ENCODE results near the gene LRRN2.
A peak's percentile ranks its signal among the peaks of the same experiment; 100 is the strongest.

Gene LRRN2

DNA sequence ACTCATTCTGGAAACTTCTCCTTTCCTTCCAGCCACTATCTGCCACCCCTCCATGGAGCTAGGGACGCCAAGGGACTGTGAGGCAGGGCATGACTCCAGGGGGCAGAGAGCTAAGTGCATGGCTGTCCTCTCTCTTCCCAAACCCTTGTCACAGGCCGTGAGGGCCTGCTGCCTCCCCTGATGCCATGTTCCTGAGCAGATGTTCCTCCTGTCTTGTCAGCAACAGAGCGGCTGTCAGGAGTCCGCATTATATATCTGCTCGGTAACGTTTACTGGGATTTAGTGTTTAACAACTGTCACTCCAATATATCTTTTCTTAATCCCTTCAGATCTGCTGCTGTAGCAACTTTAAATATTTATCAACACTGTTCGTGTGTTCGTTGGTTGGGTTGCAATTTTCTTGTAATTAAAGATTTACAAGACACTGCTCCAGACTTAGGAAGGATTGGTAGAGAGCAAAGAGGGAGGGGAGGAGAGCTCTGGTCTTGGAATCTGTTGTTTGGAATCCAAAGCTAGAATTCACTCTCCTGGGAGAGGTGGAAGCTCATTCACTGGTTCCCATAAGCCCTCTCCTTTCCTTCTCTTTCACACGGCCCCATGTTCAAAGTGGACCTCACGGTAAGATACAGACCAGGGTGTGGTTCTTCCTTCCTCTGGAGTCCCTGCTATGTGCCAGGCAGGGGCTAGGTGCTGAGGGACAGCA, 93.1 kb downstream of the LRRN2 start:
- no peak for DNase-seq

DNA sequence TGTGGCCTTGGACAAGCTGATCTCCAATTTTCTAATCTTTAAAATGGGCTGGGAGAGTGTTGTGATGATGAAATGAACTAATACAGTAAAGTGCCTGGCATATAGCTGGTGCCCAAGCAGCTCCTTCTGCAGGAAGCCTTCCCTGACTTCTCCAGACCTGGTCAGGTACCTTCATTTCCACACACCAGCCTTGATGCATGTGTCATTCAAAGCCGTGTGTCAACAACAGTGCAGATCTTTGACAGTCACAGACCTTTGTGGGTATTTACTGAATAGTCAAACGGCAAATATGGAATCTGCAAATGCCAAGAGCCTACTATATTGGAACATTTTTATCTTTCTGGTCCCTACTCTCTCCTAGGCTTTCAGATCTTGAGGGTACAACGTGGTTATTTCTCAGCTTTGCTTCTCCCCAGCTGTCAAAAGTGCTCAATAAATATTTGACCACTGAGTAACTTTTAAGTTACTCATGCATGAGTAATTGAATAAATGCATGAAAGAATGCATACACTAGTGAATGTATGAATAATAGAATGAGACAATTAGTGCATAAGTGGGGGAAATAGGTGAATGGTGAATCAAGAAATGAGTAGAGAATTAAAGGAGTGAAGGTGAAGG, 94.0 kb downstream of the LRRN2 start:
- peak; percentile 82 for DNase-seq

DNA sequence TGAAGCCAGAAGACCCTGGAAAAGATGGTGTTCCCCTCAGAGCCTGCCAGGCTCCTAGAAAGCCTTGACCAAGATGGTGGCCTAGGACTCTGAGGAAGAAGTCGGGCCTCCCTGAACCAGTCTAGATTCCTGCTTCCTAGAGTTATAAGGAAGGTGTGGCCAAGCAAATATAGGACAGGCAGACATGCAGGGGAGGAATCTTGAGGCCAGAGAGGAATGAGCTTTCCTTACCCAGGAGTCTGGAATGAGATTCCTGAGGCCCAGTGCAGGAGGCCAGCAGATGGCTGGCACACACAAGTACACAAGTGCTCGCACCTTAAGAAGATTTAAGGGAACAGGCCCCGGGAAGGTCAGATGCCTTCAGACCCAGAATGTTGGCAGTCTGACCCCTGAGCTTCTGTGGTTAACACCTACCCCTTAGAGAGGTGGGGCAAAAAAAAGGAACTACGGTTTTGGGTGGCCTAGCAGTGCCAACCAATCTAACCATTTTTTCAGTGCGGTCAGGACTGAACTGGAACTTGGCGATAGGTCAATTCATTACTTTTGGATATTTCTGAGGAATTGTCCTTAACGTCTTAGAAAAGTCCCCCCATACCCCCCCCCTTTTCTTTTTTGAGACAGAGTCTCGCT, 96.0 kb downstream of the LRRN2 start:
- DNase-seq = no peak

DNA sequence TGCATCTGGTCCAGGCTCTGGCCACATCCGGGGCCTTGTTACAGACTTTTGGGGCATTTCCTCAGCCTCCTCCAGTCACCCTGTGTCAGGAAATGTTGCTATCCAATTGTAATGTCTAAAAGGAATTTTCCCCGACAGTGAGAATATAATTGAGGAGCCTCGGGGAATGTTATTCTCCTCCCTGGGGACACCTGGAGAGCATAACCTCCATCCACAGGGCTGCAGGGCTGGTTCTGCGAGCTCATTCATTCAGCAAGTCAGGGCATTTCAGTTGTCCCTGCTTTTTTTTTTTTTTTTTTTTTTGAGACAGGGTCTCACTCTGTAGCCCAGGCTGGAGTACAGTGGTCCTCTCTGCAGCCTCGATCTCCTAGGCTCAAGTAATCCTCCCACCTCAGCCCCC, 96.7 kb downstream of the LRRN2 start:
- no peak for DNase-seq

DNA sequence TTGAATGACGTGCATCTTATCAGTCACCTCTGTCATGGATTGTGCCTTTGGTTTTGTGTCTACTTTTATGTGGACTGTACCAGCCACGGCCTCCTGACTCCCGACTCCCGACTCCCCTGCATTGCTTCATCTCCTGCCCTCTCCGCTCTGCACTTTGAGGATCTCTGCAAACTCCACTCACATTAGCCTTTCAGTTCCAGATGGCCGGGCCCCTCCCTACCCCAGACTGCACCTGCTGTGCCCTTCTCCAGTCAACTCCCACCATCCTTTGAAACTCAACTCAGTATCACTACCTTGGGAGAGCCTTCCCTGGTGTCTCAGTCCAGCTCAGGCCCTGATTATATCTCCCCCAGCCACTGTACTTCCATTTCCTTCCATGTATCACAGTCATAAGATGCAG, 97.9 kb downstream of the LRRN2 start:
- DNase-seq = no peak

DNA sequence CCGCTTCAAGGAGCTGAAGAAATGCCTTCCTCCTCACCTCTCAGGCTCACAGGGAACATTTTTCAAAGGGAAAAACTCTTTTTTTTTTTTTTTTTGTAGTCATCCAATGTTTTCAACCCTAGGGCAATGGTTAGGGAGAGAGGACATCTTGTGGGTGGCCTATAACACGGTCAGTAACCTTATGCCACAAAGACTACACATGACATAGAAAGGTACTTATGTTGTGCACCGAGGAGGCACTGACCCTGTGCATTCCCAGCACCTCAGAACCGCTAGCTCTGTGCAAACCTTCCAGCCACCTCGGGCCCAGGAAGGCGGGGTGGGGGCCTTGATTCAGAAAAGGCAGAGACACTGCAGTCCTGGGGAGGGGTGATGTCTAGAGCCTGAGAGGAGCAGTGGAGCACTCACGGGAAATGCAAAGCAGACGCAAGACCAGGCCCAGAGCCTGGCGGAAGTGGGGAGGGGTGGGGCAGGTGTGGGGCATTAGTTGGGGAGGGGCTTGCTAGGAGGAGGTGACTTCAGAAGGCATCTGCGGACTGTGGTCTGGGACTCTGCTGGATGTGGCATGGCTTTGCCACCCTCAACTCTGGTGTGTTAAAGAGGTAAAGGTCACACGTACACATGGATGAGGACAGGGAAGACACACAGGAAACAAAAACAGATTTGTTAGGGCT, 100.7 kb downstream of the LRRN2 start:
- DNase-seq = no peak

DNA sequence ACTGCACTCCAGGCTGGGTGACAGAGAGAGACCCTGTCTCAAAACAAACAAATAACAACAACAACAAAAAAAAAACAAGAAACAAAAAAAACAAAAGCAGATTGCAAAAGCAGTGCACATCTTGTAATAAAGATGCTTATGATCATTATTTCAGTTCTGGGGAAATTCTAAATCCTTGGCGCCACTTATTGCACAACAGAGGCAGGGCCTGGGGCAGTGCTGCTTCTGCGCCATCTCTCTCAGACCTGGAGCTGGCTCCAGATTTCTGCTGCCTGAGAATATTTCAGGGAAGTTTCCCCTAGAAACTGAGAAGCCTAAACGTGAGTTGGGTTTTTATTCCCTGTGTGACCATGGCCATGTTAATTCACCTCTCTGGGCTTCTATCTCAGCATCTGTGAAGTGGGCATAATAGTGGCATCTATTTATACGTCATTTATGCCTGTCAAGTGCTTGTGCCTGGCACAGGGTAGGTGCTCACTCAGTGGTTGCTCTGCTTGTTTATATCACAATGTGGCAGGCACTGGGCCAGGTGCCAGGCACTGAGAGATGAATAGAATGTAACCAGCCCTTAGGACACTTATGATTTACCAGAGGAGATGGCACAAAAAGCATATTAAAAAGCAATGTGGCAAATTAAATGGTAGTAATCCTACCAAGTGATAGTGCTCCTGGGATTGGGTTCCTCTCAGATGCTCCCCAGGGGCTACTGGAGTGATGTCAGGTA, 101.5 kb downstream of the LRRN2 start:
- DNase-seq = no peak

DNA sequence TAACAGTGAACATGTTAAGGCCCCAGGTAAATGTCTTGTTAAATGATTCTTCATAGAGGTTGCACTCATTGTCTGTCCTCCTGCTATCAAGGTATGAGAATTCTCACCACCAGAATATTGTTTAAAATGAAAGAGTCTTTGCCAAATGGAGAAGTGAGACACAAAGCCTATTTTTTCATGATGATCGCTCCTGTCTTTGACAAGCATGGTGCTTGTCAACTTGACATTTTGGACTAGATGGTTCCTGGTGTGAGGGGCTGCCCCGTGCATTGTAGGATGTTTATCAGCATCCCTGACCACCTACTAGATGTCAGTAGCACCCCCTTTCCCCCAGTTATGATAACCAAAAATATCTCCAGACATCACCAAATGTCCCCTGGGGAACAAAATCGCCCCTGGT, 103.8 kb downstream of the LRRN2 start:
- no peak for DNase-seq

DNA sequence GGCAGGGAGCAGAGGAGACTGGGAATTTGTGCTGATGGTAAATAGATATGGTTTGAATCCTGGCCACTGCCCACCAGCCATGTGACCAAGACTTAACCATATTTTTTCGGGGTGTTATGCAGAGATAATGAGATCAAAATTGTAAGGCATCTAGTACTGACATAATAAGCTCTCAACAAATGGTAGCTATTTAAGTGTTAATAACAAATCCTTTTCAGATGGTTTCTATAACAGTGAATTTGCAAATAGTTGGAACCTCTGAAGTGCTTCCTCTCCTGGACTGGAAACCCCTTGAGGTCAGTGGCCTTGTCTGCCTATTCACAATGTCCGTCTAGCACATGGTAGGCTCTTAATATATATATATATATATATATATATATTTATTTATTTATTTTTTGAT, 104.7 kb downstream of the LRRN2 start:
- DNase-seq = no peak

DNA sequence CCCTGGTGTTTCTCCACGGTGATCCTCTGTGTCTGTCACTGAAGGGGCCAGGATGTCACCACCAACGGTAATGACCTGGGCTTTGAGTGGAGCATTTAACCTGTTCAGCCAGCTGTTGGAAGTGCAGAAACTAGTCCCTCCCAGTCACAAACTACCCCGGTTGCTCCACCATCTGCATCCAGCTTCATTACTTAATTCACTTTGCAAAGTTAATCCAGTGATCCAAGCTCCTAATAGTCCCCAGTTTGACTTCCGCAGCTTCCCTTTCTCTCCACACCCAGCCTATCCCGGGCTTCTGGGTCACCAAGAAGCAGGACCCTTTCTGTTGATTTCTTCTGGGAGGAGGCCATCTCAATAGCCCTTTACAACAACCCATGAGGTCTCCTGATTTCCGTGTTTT, 105.9 kb downstream of the LRRN2 start:
- no peak for DNase-seq

DNA sequence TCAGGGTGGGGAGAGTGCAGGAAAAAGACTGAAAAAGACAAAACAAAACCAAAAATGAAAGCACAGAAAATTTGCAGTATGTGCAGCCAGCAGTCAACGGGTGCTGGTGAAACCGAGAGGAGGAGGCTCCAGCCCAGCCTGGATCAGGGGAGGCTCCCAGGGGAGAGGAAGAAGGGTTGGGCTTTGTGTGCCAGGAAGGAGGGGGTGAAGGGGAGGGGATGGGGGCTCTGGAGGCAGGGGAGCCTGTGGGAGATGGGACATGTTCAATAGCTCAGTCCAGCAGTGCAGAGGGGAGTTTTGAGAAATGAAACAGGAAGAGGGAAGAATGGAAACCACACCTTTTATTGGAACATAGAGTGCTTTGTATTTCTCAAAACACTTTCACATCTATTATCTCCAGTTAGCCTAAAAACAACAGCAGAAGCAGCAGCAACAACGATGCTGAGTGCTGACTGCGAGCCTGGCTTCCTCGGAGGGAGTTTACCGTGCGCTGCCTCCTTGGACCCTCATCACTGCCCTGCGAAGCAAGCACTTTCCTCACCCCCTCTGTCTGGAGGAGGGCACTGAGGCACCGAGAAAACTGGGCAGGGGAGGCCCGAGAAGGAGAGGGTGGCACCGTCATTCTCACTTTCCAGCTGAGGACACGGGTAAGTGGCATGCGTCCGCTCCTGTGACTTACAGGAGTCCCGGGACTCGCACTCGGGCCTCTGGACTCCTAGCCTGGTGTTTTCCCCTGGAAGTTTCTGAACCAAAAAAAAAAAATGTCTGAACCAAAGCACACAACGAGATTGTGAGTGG, 106.5 kb downstream of the LRRN2 start:
- no peak for DNase-seq

DNA sequence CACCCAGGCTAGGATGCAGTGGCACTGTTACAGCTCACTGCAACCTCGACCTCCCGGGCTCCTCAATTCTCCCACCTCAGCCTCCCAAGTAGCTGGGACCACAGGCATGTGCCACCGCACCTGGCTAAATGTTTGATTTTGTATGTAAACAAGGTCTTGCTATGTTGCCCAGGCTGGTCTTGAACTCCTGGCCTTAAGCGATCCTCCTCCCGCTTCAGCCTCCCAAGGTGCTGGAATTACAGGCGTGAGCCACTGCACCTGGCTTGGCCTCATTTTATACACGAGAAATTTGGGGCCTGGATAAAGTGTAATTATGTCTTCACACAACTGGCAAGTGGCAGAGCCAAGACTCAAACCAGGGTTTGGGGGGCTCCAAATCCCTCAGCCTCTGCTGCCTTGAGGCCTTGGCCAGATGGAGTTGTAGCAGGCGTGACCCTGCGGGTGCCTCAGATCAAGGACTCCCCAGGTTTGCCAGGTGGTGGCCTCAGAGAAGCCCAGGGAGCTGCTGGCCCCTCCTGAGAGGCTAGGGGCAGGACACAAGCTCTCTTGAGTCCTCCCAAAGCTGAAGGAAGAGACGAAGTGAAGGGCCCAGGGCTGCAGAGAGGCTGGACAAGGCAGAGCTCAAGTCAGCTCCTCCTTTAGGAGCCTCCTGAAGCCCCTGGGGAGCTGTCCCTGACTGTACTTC, 107.6 kb downstream of the LRRN2 start:
- DNase-seq = no peak

DNA sequence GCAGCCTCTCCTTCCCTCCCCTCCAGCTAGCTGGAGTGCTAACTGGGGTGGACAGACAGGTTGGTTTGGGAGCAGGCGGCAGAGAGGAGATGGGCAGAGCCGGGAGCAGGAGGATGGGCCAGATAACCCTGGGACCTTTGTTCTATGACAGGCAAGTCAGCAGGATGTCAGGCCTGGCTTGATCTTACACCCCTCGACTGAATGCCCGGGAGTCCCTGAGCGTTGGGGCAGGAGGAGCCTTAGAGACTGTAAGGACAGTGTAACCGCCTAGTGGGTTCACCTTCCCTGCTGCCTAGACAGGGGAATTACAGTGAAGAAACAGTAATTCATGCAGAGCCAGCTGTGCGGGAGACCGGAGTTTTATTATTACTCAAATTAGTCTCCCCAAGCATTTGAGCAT, 109.1 kb downstream of the LRRN2 start:
- DNase-seq = no peak

DNA sequence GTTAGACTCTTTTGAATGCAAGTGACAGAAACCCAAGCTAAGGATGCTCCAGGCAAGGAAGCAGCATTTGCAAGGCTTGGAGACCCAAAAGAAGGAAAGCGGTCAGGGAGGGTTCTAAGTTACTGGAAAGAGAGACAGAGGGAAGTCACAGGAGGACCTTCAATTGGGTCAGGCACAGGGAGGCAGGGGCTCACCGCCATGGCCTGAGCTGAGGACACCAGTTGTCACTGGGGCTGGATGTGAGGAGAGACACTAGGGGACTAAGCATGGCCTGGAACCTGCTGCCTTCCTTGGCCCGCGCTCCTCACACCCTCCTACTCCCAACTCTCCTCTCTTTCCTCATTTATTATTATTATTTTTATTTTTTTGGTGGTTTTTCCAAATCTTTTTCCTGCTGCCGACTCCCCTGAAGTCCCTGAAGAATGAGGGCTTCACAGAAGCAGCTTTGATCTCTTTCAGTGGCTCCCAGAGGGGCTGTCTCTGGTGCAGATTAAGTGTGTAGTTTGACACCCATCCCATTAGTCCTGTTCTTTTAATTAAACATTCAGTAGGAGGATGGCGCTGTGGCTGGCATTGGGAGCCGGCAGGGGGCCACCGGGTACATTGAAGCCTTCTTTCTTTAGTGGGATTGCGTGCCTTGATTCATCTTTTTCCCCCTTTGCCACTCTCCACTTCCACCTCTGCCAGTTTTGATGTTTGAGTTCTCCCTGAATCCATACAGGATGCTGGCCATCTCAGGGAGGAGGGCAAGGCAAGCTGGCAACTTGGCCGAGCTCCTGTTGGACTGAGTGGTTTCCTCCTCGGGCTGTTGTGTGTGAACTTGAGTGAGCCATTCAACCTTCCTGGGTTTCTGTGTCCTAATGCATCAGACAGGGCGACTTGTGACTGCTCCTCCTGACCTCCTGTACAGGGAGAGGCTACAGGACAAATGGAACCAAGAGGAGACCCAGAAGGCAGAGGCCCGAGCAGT, 110.0 kb downstream of the LRRN2 start:
- DNase-seq = no peak

DNA sequence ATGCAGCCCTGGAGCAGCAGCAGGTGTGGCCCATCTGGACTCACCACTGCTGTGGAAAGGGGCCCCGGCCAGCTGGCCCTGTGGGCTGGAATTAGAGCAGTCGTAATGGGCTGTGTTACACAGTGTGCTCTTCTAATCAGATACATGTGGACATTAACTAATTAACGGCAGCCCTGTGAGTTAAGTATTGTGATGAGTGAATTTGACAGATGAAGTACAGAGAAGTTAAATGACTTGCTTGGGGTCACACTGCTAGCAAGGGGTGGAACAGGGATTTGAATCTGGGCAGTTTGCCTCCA, 110.7 kb downstream of the LRRN2 start:
- DNase-seq = no peak

DNA sequence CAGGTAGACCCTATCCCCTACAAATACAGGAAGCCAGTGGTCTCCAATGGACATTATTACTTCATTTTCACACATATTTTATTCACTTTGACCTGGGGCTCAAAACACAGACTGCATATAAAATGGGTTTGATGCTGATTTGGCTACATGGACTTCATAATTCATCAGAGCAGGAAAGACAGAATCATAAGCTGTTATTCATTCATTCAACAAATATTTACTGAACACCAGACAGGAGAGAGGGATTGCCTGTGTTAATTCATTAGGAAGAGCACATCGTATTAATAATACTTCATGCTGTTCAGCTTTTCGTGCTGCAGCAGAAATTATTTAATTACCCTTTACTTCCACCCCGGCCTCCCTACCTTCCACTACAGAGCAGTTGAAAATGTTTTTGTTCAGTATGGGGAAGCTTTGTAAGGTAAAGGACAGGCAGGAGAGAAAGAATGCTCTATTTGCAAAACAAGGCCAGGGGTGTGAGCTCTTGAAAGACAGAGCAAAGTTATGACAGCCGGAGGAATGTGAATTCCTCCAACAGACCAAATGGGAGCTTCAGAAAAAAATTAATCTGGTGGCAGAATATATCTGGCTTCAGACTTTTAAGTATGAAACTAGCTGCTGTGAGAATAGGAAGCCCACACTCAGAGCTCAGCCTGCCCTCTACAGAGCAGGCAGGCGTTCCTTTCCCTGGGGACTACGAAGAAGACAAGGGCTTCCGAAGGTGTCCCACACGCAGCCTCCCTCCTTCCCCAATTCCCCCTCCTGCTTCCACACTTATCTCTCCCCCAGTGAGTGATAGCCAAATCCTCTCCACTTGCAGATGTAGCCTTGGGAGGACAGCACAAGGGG, 111.3 kb downstream of the LRRN2 start:
- DNase-seq = no peak

DNA sequence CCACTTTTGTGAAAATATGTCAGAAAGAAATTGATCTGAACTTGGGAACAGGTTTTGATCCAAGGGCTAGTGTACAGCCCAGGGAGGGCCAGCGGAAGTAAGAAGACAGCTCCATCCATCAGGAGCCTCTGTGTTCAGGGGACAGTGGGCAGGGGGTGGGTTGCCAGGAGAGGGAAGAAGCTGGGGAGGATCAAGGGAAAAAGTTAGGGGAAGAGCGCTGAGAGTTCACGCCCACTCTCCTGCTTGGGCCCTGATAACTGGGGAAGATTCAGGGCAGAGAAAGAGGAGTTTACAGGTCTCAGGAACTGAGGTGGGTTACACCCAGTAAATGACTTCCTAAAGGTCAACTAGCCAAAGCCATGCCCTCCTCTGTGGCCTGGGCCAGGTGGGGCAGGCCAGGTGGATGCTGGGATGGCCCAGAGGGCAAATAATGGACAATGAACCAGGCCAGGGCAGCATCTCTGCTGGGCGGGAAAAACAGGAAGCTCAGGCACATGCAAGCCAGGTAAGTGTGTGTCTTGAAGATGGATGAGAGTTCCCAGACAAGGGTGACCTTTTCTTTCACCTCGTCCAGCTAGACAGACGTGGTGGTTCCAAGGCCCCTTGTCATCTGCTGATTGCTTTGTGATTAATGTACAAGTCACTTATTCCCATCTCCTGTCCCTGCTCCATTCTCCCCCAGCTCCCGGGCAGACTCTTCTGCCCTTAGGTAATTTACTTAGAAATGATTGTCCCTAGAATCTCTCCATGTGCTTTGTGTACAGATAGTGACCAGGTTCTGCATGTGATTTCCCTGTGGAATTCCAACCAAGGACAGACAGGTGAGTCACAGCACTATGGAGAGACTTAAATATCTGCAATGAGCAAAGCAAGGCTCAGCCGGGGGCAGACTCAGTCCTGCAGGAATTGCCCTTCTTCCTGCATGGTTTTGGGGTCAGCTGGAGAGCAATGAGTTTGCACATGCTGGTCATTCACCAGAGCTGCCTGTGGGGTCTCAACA, 112.3 kb downstream of the LRRN2 start:
- DNase-seq = peak; percentile 17

DNA sequence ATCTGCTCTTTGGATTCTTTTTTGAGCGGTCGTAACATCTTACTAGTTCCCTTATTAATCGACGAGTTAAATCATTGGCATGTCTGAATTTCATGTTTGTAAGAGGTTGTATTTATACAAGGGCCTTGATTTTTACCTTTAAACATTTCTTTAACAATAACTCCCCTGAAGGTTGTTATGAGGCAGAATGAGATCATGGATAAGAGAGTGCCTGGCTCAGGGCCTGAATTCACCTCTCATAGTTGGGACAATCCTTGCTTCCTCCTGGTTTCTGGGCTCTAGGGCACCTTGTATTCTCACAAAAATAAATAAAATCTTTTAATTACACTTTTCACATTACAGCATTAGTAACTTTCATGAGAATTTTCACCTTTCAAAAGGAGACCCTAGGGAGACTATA, 113.9 kb downstream of the LRRN2 start:
- no peak for DNase-seq

DNA sequence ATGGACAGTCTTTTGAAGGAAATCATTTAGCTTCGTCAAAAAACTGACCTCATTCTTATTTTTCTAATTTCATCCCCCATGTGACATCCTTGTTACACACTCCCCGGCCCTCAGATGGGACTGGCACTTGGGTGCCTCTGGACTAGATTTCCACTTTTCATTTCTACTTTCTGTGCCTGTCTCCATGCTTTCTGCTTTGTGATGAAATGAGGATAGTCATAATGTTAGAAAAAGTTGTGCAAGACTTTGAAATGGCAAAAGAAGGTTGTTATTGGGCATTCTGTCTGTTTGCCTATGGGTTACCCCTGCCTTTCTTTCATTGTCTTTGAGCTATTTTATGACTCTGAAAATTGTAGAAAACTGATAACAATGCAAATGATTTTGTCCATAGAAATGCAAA, 114.4 kb downstream of the LRRN2 start:
- no peak for DNase-seq
